Small intestine (tissue), 7 donors: Measurements from ENCODE around the gene FBXO42. TPM values are rescaled to one million over a fixed set of nuclear protein-coding genes. Genes with fewer than 3 reads are reported as not detected.
A peak's percentile ranks its signal among the peaks of the same experiment; 100 is the strongest.

Experiments used
- DNase-seq, 2 donors: peaks; one replicate each; pipeline versions ENCODE4 v3.0.0 to v3.0.0-alpha.2; 2013
- FAIRE-seq: peaks from 2 replicates; lab custom pipeline; 2012; peaks lifted over from hg19 to GRCh38; lab: Jason Lieb, UNC
- H3K27ac ChIP-seq, 3 donors: one replicate each; pipeline ENCODE4 v1.5.1; 2013; ENCODE audit warnings: low read length in 2 of 3, mild to moderate bottlenecking in 2 of 3, control low read depth in 1 of 3, inconsistent platforms in 1 of 3, low read depth in 1 of 3, moderate library complexity in 1 of 3
- H3K27me3 ChIP-seq, 3 donors: one replicate each; pipeline ENCODE4 v1.6.1; 2013; ENCODE audit warnings: low read length in 3 of 3, inconsistent platforms in 1 of 3; ENCODE audit not compliant: control insufficient read depth in 3 of 3, insufficient read depth in 3 of 3
- H3K36me3 ChIP-seq, 3 donors: one replicate each; pipeline ENCODE4 v1.6.1; 2013; ENCODE audit warnings: low read length in 3 of 3, inconsistent platforms in 1 of 3, low read depth in 1 of 3, mild to moderate bottlenecking in 1 of 3, moderate library complexity in 1 of 3; ENCODE audit not compliant: control insufficient read depth in 3 of 3, insufficient read depth in 2 of 3
- H3K4me1 ChIP-seq, 3 donors: one replicate each; pipeline ENCODE4 v1.6.1; 2013; ENCODE audit warnings: low read length in 2 of 3, inconsistent platforms in 1 of 3, low read depth in 1 of 3, mild to moderate bottlenecking in 1 of 3, moderate library complexity in 1 of 3; ENCODE audit not compliant: control insufficient read depth in 3 of 3, insufficient read depth in 2 of 3
- H3K4me3 ChIP-seq, 3 donors: one replicate each; pipeline ENCODE4 v1.5.1; 2013; ENCODE audit warnings: low read length in 3 of 3, control low read depth in 1 of 3, inconsistent platforms in 1 of 3, low read depth in 1 of 3, mild to moderate bottlenecking in 1 of 3, moderate library complexity in 1 of 3
- H3K9me3 ChIP-seq, 2 donors: one replicate each; pipeline ENCODE4 v1.6.1; 2013; ENCODE audit warnings: low read depth in 1 of 2, low read length in 1 of 2; ENCODE audit not compliant: control insufficient read depth in 2 of 2, insufficient read depth in 1 of 2
- WGBS, 3 donors: extraction: QIAGEN DNeasy Blood & Tissue Kit; methylation state at CpG; one replicate each; pipeline ENCODE4 v1.1.7; 2013; 5-methylcytosine and 5-hydroxymethylcytosine counted together
- polyA plus RNA-seq, 4 donors: library from polyadenylated mRNA; stranded (reverse) in 3 of 4; unstranded in 1 of 4; fragments of 200-250 nt in 3 of 4; fragments of 120-200 nt in 1 of 4; gene quantifications; one replicate each; pipeline versions ENCODE4 v1.2.1 to v1.2.3, GENCODE V29; 2013
- donor health status: healthy with polysubstance abuse.
- donor health status: control.
- donor health status: control.
- donor health status: Bipolar disorder and iron deficiency.
- donor health status: healthy.

FBXO42 gene
- polyA plus RNA-seq, 4 donors: 10.0 to 14.5 (median 12.2) TPM

DNA sequence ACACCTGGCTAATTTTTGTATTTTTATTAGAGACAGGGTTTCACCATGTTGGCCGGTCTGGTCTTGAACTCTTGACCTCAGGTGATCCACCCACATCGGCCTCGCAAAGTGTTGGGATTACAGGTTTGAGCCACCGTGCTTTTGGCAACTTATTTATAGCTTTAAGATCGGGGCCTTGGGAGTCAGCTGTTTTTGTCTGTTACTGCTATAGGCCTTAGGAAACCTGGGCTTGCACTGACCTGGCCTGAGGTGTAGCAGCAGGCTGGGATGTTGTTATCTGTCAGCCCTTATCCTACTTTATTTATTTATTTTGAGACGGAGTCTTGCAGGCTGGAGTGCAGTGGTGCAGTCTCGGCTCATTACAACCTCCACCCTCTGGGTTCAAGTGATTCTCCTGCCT lies 26.2 kb upstream of the FBXO42 start:
- Histone ChIP-seq H3K9me3 (no peaks in the 10 kb centered on the region), H3K27me3 (no peaks in the 10 kb centered on the region), H3K36me3 (peaks cover 0 to 28% (median 0%) of the 10 kb centered on the region in 3 donors), H3K27ac (no peak overlapping the region), H3K4me1 (peaks cover 0 to 13% (median 0%) of the 10 kb centered on the region in 3 donors), H3K4me3 (no peak overlapping the region)
- no peak for DNase-seq
- FAIRE-seq: no peak
- 64 to 79% (median 73%) methylated on average over 7 of the region's 7 CpGs for WGBS, 3 donors

DNA sequence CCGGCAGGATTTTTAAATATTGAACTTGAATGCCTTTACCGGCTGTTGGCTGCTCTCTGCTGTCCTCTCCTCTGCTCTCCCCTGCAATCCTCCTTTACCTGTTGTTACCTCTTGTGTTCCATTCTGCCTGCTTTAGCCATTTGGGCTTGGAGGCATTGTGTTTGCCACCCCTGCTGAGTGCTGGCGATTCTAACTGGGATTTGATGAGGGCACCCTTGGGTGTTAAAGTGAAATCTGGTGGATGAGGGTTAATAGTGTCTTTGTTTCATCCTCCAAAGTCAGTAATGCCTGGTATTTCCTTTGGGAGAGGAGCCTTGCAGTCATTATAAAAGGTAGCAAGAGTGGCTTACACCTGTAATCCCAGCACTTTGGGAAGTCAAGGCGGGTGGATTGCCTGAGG lies 24.7 kb upstream of the FBXO42 start:
- Histone ChIP-seq H3K4me3 (no peak overlapping the region), H3K27me3 (no peaks in the 10 kb centered on the region), H3K9me3 (no peaks in the 10 kb centered on the region), H3K4me1 (peaks cover 3 to 22% (median 5%) of the 10 kb centered on the region in 3 donors), H3K27ac (no peak overlapping the region), H3K36me3 (peaks cover 0 to 23% (median 0%) of the 10 kb centered on the region in 3 donors)
- FAIRE-seq (no peak), DNase-seq (no peak)
- 75 to 90% (median 75%) methylated on average over 4 of the region's 4 CpGs for WGBS, 3 donors

DNA sequence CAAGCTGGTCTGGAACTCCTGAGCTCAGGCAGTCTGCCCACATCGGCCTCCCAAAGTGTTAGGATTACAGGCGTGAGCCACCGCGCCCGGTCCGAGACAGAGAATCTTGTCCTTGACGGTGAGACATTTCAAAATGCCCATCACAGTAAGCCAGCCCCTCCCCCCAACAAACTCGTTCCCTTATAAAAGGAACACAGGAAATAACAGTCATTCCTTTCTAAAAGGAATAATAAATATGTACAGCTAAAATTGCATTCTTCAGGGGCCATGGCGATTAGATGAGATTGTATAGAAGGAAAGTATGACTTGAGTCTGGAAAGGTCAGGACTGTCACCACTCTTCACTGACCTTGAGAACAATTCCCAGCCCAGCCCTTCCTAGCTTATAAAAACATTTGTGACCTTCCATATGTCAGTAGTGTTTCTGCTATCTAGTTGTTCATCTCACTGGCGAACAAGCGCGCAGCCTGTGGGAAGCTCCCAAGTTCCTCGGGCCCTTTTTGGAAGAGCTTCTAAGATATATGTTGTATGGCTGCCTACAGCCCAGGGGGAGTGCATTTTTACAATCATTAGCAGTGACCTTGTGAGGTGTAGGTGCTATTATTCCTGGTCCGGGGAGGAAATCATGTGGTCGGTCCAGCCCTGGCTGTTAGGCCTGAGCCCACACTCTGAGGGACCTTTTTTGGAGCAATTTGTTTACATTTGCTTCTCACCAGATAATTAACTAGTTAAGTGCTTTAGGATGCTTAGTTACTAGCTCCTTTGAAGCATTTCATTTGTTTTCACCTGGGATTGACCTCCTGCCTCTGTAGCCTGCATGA lies 23.5 kb upstream of the FBXO42 start:
- H3K36me3 ChIP-seq: peaks cover 0 to 23% (median 0%) of the 10 kb centered on the region in 3 donors
- H3K4me1 ChIP-seq: peaks cover 3 to 25% (median 5%) of the 10 kb centered on the region in 3 donors
- FAIRE-seq: no peak
- H3K27ac ChIP-seq: peak overlapping the region in 2 of 3 donors; percentile 33 to 70
- H3K4me3 ChIP-seq: no peak overlapping the region
- WGBS, 3 donors: 57 to 78% (median 70%) methylated on average over 15 of the region's 15 CpGs
- no peak for DNase-seq
- no peaks in the 10 kb centered on the region for H3K27me3 ChIP-seq
- H3K9me3 ChIP-seq: no peaks in the 10 kb centered on the region

DNA sequence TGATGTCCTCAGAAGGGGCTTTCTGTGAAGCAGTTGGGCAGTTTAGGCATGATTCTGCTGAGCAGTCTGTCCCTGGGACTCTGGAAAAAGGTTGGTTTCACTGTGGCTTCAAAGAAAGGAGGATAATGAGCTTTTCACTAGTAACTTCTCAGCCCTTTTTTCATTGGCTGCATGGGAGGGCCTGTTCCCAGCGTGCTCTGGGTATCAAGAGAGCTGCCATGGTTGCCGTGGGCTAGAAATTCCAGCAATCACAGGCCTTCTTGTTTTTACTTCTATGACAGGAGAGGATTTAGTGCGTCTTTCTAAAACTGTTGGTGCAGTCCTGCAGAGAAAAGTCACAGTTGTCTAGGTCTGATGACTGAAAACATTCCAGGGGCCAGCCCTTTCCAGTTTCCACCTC lies 22.0 kb upstream of the FBXO42 start:
- H3K4me1 ChIP-seq: peaks cover 3 to 26% (median 5%) of the 10 kb centered on the region in 3 donors
- peaks cover 0 to 21% (median 0%) of the 10 kb centered on the region in 3 donors for H3K36me3 ChIP-seq
- no peaks in the 10 kb centered on the region for H3K27me3 ChIP-seq
- no peaks in the 10 kb centered on the region for H3K9me3 ChIP-seq
- WGBS, 3 donors: 79 to 91% (median 90%) methylated on average over 3 of the region's 3 CpGs
- FAIRE-seq (no peak), DNase-seq (no peak)
- H3K4me3 ChIP-seq: no peak overlapping the region
- H3K27ac ChIP-seq: no peak overlapping the region

DNA sequence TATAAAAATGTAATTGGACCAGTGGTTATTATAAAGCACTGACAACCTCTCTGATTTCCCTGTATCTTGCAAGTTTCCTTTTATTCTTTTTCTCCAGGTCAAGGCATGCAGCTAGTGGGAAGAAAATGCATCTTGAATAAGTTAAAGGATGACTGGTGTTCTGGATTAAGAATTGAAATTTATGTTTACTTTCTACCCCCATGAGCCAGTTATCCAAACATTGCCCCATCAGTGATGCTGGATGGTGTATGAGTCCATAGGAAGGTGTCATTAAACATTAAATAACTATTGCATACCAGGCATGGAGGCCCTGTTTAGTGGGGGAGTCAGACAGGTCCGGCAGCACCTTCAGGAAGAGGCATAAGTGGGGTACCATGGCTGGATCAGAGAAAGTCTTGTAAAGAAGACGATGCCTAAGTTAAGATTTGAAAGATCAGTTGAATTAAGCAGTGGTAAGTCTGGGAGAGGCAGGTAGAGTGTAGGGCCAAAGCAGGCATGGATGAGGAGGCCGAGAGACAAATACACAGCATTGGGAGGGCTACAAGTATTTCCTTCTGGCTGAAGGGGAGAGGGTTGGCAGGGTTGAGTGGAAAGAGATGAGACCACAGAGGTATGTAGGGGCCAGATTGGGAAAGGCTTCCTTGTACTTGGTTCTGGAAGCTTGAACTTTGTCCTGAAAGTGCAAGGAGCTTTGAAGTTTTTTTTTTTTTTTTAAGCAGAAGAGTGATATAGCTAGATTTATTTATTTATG lies 20.4 kb upstream of the FBXO42 start:
- Histone ChIP-seq H3K4me1 (peaks cover 3 to 26% (median 14%) of the 10 kb centered on the region in 3 donors), H3K4me3 (no peak overlapping the region), H3K36me3 (peaks cover 0 to 17% (median 0%) of the 10 kb centered on the region in 3 donors), H3K9me3 (no peaks in the 10 kb centered on the region), H3K27me3 (no peaks in the 10 kb centered on the region), H3K27ac (peak overlapping the region in 1 of 3 donors; percentile 9)
- no peak for FAIRE-seq
- 43 to 73% (median 51%) methylated on average over 3 of the region's 3 CpGs for WGBS, 3 donors
- DNase-seq: peak; percentile 37 to 45

DNA sequence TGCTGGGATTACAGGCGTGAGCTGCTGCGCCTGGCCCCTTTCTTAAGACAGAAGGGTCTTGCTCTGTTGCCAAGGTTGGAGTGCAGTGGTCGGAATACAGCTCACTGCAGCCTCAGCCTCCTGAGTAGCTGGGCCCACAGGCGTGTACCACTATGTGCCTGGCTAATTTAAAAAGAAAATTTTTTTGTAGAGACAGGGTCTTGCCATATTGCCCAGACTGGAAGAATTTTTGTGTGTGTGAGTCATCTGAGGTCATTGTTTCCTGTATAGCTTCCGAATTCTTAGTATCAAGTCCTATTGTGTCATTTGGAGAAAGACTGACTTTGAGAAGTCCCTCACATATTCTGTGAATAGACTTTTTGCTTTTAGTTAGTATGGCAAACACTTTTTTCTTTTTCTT lies 19.4 kb upstream of the FBXO42 start:
- DNase-seq: no peak
- peaks cover 0 to 14% (median 0%) of the 10 kb centered on the region in 3 donors for H3K36me3 ChIP-seq
- no peaks in the 10 kb centered on the region for H3K27me3 ChIP-seq
- no peak overlapping the region for H3K27ac ChIP-seq
- FAIRE-seq: no peak
- peaks cover 3 to 24% (median 14%) of the 10 kb centered on the region in 3 donors for H3K4me1 ChIP-seq
- H3K9me3 ChIP-seq: no peaks in the 10 kb centered on the region
- no peak overlapping the region for H3K4me3 ChIP-seq
- WGBS, 3 donors: 71 to 86% (median 78%) methylated on average over 5 of the region's 5 CpGs

DNA sequence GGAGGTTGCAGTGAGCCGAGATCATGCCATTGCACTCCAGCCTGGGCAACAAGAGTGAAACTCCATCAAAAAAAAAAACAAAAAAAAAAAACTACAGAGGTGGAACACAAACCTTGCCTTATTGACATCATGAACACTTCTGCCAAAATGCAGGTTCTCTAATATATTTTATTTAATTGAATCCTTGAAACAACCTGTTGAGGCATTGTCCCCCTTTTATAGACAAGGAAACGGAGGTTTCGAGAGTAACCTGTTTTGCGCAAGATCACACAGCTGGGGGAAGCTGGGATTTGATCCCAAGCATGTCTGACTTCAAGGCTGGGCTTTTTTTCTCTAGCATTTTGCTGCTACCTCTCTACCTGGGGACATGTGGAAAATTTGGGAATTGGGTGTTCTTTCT lies 17.5 kb upstream of the FBXO42 start:
- FAIRE-seq: no peak
- peaks cover 0 to 11% (median 0%) of the 10 kb centered on the region in 3 donors for H3K36me3 ChIP-seq
- DNase-seq: no peak
- WGBS, 3 donors: 88 to 91% (median 90%) methylated on average over 4 of the region's 4 CpGs
- H3K27ac ChIP-seq: no peak overlapping the region
- H3K9me3 ChIP-seq: no peaks in the 10 kb centered on the region
- H3K27me3 ChIP-seq: no peaks in the 10 kb centered on the region
- H3K4me1 ChIP-seq: peaks cover 3 to 16% (median 15%) of the 10 kb centered on the region in 3 donors
- H3K4me3 ChIP-seq: no peak overlapping the region
